Nasal cavity respiratory epithelium epithelial cell of viscerocranial mucosa (primary cell): Measurements from ENCODE around the gene MN1. TPM values are rescaled to one million over a fixed set of nuclear protein-coding genes. Genes with fewer than 3 reads are reported as not detected.

Experiments used
- total RNA-seq: library from RNA; depleted of rRNA; stranded (reverse); fragments of >200 nt; gene quantifications from 2 replicates; pipeline ENCODE4 v1.2.3, GENCODE V29; 2014

MN1 gene
- total RNA-seq, result 2.4 and 10.4 TPM in 2 replicates

DNA sequence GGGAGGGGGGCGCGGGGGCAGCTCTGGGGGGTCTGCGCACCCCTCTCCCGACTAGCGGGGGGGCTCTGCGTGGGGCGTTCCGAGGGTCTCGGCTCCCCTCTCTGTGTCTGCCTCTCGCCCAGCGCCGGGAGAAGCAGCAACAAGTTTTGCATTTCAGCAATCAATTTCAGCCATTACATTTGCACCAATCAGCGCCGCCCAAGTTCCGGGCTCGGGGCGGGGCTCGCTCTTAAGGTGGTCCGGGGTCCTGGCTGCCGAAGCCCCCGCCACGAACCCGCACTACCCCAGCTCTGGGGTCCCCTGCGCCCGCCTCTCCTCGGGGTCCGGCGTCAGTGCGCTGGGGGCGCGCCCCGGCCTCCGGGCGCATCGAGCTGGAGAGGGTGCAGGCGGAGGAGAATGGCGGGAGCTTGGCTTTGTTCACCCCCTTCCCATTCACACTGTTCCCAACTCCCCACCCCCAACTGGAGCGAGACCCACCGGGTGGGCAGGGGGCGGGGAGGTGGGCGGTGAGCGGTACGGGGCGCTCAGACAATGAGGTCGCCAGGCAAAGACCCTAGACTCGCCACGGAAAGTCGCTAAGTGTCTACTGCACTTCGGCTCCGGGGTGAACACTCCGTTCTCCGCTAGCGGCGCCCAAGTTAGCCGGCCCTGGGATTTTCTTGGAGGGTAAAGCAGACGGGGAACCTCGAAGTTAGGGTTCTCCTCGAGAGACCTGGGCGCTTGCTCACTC lies at the start of gene MN1:
Gene MN1 (minus strand): TSS at position 141 of the 730 bp plus-strand sequence. CDS start 1,213 bp downstream, outside the sequence.

Other genes starting within 250 kb of the MN1 start
- 21.9 and 55.3 TPM in 2 replicates for gene PITPNB, start 117.5 kb upstream of the MN1 start, total RNA-seq